ENCODE measurements around the gene EBNA1BP2.
"Not testable (repeated sequence)": the region's sequence is repeated elsewhere in the genome, so short reads cannot be mapped to it uniquely, and the experiment has no call there.

Gene EBNA1BP2

GRCh38 chr1:43171312-43171875 is 696 bp downstream of the EBNA1BP2 start:
- DNase-seq (ENCODE audit: low spot score), result peak; percentile 13

GRCh38 chr1:43165765-43166164 is 6.3 kb downstream of the EBNA1BP2 start:
- DNase-seq (ENCODE audit: low spot score), result no peak

GRCh38 chr1:43165162-43165561 is 6.9 kb downstream of the EBNA1BP2 start:
- DNase-seq (ENCODE audit: low spot score), result no peak

GRCh38 chr1:43156026-43156425 is 16.1 kb downstream of the EBNA1BP2 start:
- no peak for DNase-seq (ENCODE audit: low spot score)

- no peak for DNase-seq (ENCODE audit: low spot score)
These were observed 18.6 kb downstream of the EBNA1BP2 start for GRCh38 chr1:43153443-43153842.

GRCh38 chr1:43152866-43153265 is 19.2 kb downstream of the EBNA1BP2 start:
- no peak for DNase-seq (ENCODE audit: low spot score)

GRCh38 chr1:43149889-43150288 is 22.2 kb downstream of the EBNA1BP2 start:
- DNase-seq (ENCODE audit: low spot score), result no peak

GRCh38 chr1:43147625-43148327 is 24.3 kb downstream of the EBNA1BP2 start:
- peak; percentile 37 for DNase-seq (ENCODE audit: low spot score)

- no peak for DNase-seq (ENCODE audit: low spot score)
These were observed 27.9 kb downstream of the EBNA1BP2 start for GRCh38 chr1:43144237-43144636.

- no peak for DNase-seq (ENCODE audit: low spot score)
These were observed 28.6 kb downstream of the EBNA1BP2 start for GRCh38 chr1:43143441-43143888.

GRCh38 chr1:43140583-43140982 is 31.5 kb downstream of the EBNA1BP2 start:
- no peak for DNase-seq (ENCODE audit: low spot score)

GRCh38 chr1:43140010-43140409 is 32.1 kb downstream of the EBNA1BP2 start:
- DNase-seq (ENCODE audit: low spot score), result no peak

GRCh38 chr1:43139295-43139694 is 32.8 kb downstream of the EBNA1BP2 start:
- DNase-seq (ENCODE audit: low spot score), result not testable (repeated sequence)

- DNase-seq (ENCODE audit: low spot score), result no peak
These were observed 34.5 kb downstream of the EBNA1BP2 start for GRCh38 chr1:43137445-43138052.

GRCh38 chr1:43135857-43136781 is 36.0 kb downstream of the EBNA1BP2 start:
- DNase-seq (ENCODE audit: low spot score), result no peak

GRCh38 chr1:43134640-43135039 is 37.5 kb downstream of the EBNA1BP2 start:
- DNase-seq (ENCODE audit: low spot score), result no peak

- DNase-seq (ENCODE audit: low spot score), result no peak
These were observed 38.0 kb downstream of the EBNA1BP2 start for GRCh38 chr1:43134068-43134467.

- no peak for DNase-seq (ENCODE audit: low spot score)
These were observed 42.7 kb downstream of the EBNA1BP2 start for GRCh38 chr1:43129426-43129825.

GRCh38 chr1:43128816-43129215 is 43.3 kb downstream of the EBNA1BP2 start:
- no peak for DNase-seq (ENCODE audit: low spot score)

GRCh38 chr1:43123031-43123430 is 49.1 kb downstream of the EBNA1BP2 start:
- DNase-seq (ENCODE audit: low spot score), result no peak

- no peak for DNase-seq (ENCODE audit: low spot score)
These were observed 50.7 kb downstream of the EBNA1BP2 start for GRCh38 chr1:43121256-43121900.

Measured in hepatic stellate cell (primary cell).